ENCODE data around the gene L3HYPDH. TPM values are rescaled to one million over a fixed set of nuclear protein-coding genes. Genes with fewer than 3 reads are reported as not detected.
A peak's percentile ranks its signal among the peaks of the same experiment; 100 is the strongest.

Gene L3HYPDH
- polyA plus RNA-seq, 1 donor (not counting 4 experiments of a cell fraction or from before 2014, with no cell fraction given) = 37.5 TPM

DNA sequence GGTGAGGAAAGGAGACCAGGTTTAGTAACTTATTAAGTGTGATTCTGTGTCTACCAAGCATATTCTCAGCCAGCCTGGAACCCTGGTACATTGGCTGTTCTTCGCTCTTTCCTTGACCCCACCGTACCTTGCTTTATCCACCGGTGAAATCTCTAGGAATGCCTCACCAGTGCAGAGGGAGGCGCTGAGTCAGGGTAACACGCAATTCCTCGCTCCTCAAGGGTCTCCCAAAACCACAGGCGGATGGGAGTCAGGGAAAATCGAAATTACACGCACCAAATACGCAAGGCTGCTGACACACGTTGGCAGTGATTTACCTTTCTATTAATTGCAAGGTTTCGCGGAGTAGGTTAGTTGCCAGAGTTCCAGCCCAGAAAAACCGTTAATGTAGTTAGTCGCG, 845 bp downstream of the L3HYPDH start:
- Histone ChIP-seq H3K4me3 (ENCODE audit: control insufficient read depth in 2 of 3, extremely low read depth in 1 of 3, insufficient read depth in 2 of 3, low read depth in 1 of 3, low read length in 3 of 3) (peak overlapping the region; percentile 81 to 95 (median 92)), H3K27me3 (ENCODE audit: control insufficient read depth, extremely low read depth, insufficient read depth, low read length) (no peaks in the 10 kb centered on the region), H3K9ac (ENCODE audit: control insufficient read depth, extremely low read depth, insufficient read depth, low read length) (peak overlapping the region; percentile 79), H3K36me3 (ENCODE audit: control insufficient read depth in 2 of 2, extremely low read depth in 1 of 2, insufficient read depth in 2 of 2, low read length in 2 of 2) (peaks cover 0 to 12% of the 10 kb centered on the region in 2 experiments), H2AFZ (ENCODE audit: control insufficient read depth, low read length) (peak overlapping the region; percentile 85), H3K9me1 (ENCODE audit: control insufficient read depth, extremely low read depth, insufficient read depth, low read length) (peaks cover 2% of the 10 kb centered on the region), H3K79me2 (ENCODE audit: control insufficient read depth, insufficient read depth, low read length) (peaks cover 51% of the 10 kb centered on the region), H4K20me1 (ENCODE audit: control insufficient read depth, extremely low read depth, insufficient read depth, low read length) (no peaks in the 10 kb centered on the region), H3K4me1 (ENCODE audit: control insufficient read depth, extremely low read depth, insufficient read depth, low read length) (peaks cover 19% of the 10 kb centered on the region), H3K4me2 (ENCODE audit: control insufficient read depth, extremely low read depth, insufficient read depth, low read depth, low read length) (peak overlapping the region; percentile 94), H3K27ac (ENCODE audit: control insufficient read depth, insufficient read depth, low read length) (peak overlapping the region; percentile 96), H3K9me3 (ENCODE audit: control insufficient read depth, low read depth, low read length) (no peaks in the 10 kb centered on the region)
- TF ChIP-seq EZH2 (IDR thresholded peaks at IDR 0.05; ENCODE audit: low read length) = no peak
- TF ChIP-seq, protein P1, sequence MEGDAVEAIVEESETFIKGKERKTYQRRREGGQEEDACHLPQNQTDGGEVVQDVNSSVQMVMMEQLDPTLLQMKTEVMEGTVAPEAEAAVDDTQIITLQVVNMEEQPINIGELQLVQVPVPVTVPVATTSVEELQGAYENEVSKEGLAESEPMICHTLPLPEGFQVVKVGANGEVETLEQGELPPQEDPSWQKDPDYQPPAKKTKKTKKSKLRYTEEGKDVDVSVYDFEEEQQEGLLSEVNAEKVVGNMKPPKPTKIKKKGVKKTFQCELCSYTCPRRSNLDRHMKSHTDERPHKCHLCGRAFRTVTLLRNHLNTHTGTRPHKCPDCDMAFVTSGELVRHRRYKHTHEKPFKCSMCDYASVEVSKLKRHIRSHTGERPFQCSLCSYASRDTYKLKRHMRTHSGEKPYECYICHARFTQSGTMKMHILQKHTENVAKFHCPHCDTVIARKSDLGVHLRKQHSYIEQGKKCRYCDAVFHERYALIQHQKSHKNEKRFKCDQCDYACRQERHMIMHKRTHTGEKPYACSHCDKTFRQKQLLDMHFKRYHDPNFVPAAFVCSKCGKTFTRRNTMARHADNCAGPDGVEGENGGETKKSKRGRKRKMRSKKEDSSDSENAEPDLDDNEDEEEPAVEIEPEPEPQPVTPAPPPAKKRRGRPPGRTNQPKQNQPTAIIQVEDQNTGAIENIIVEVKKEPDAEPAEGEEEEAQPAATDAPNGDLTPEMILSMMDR (optimal IDR thresholded peaks at IDR 0.05 in 1 of 3, IDR thresholded peaks at IDR 0.05 in 1 of 3, conservative IDR thresholded peaks at IDR 0.05 in 1 of 3; ENCODE audit: extremely low read depth in 1 of 3, insufficient read depth in 2 of 3, low read length in 3 of 3) = no peak
- dilution Hi-C loops (cut with MboI; ENCODE audit: extremely low pct_ligation_motif_present, low sequenced_read_pairs) = no loop called here
- DNase-seq (ENCODE audit: low read depth, low spot score) = no peak
- FAIRE-seq = no peak

- FAIRE-seq = peak; percentile 83
- Histone ChIP-seq H3K79me2 (ENCODE audit: control insufficient read depth, insufficient read depth, low read length) (peaks cover 51% of the 10 kb centered on the region), H2AFZ (ENCODE audit: control insufficient read depth, low read length) (no peak overlapping the region), H3K9me1 (ENCODE audit: control insufficient read depth, extremely low read depth, insufficient read depth, low read length) (peaks cover 2% of the 10 kb centered on the region), H3K9me3 (ENCODE audit: control insufficient read depth, low read depth, low read length) (no peaks in the 10 kb centered on the region), H3K9ac (ENCODE audit: control insufficient read depth, extremely low read depth, insufficient read depth, low read length) (peak overlapping the region; percentile 79), H3K4me3 (ENCODE audit: control insufficient read depth in 2 of 3, extremely low read depth in 1 of 3, insufficient read depth in 2 of 3, low read depth in 1 of 3, low read length in 3 of 3) (peak overlapping the region; percentile 81 to 95 (median 92)), H3K36me3 (ENCODE audit: control insufficient read depth in 2 of 2, extremely low read depth in 1 of 2, insufficient read depth in 2 of 2, low read length in 2 of 2) (peaks cover 0 to 12% of the 10 kb centered on the region in 2 experiments), H3K4me1 (ENCODE audit: control insufficient read depth, extremely low read depth, insufficient read depth, low read length) (peaks cover 19% of the 10 kb centered on the region), H3K4me2 (ENCODE audit: control insufficient read depth, extremely low read depth, insufficient read depth, low read depth, low read length) (peak overlapping the region; percentile 94), H3K27ac (ENCODE audit: control insufficient read depth, insufficient read depth, low read length) (peak overlapping the region; percentile 96), H3K27me3 (ENCODE audit: control insufficient read depth, extremely low read depth, insufficient read depth, low read length) (no peaks in the 10 kb centered on the region), H4K20me1 (ENCODE audit: control insufficient read depth, extremely low read depth, insufficient read depth, low read length) (no peaks in the 10 kb centered on the region)
- dilution Hi-C loops (cut with MboI; ENCODE audit: extremely low pct_ligation_motif_present, low sequenced_read_pairs) = no loop called here
- TF ChIP-seq, protein P1 (optimal IDR thresholded peaks at IDR 0.05 in 1 of 3, IDR thresholded peaks at IDR 0.05 in 1 of 3, conservative IDR thresholded peaks at IDR 0.05 in 1 of 3; ENCODE audit: extremely low read depth in 1 of 3, insufficient read depth in 2 of 3, low read length in 3 of 3) = no peak
- TF ChIP-seq EZH2 (IDR thresholded peaks at IDR 0.05; ENCODE audit: low read length) = no peak
- peak; percentile 56 for DNase-seq (ENCODE audit: low read depth, low spot score)
These were observed 1.5 kb downstream of the L3HYPDH start for GRCh38 chr14:59482541-59483331.

Measured in keratinocyte (primary cell).